Measurements from ENCODE around the gene FEM1A. TPM values are rescaled to one million over a fixed set of nuclear protein-coding genes. Genes with fewer than 3 reads are reported as not detected.
"Not testable (repeated sequence)": the region's sequence is repeated elsewhere in the genome, so short reads cannot be mapped to it uniquely, and the experiment has no call there.

Gene FEM1A
- total RNA-seq, 1 donor from 2014 or later, result 17.9 TPM

- Mint-ChIP-seq H3K27ac (peak overlapping the region; percentile 94), H3K4me3 (peak overlapping the region; percentile 32), H3K36me3 (ENCODE audit: low read depth) (peaks cover 20% of the 10 kb centered on the region), H3K4me1 (peaks cover 40% of the 10 kb centered on the region), H3K9me3 (no peaks in the 10 kb centered on the region), H3K27me3 (no peaks in the 10 kb centered on the region)
- no peak for DNase-seq
- ChIA-PET POLR2A (interaction anchor here (0.7 kb wide), 1 partner anchor 23 kb away, joined by 8 read pairs; no protein-coding TSS in a partner anchor), CTCF (no interaction called here)
- ATAC-seq (ENCODE audit: low read depth), result no peak
- intact Hi-C loops (cut with micrococcal nuclease), result no loop called here
- TF ChIP-seq, protein P1, sequence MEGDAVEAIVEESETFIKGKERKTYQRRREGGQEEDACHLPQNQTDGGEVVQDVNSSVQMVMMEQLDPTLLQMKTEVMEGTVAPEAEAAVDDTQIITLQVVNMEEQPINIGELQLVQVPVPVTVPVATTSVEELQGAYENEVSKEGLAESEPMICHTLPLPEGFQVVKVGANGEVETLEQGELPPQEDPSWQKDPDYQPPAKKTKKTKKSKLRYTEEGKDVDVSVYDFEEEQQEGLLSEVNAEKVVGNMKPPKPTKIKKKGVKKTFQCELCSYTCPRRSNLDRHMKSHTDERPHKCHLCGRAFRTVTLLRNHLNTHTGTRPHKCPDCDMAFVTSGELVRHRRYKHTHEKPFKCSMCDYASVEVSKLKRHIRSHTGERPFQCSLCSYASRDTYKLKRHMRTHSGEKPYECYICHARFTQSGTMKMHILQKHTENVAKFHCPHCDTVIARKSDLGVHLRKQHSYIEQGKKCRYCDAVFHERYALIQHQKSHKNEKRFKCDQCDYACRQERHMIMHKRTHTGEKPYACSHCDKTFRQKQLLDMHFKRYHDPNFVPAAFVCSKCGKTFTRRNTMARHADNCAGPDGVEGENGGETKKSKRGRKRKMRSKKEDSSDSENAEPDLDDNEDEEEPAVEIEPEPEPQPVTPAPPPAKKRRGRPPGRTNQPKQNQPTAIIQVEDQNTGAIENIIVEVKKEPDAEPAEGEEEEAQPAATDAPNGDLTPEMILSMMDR (IDR thresholded peaks at IDR 0.05), result no peak
Observed at GRCh38 chr19:4832776-4833175, 41.2 kb downstream of the FEM1A start.

GRCh38 chr19:4839192-4839591 lies 47.7 kb downstream of the FEM1A start:
- H3K36me3 Mint-ChIP-seq (ENCODE audit: low read depth), result peaks cover 45% of the 10 kb centered on the region
- H3K4me3 Mint-ChIP-seq, result no peak overlapping the region
- H3K27me3 Mint-ChIP-seq, result no peaks in the 10 kb centered on the region
- DNase-seq, result no peak
- ChIA-PET CTCF (interaction anchor here (2.5 kb wide), 1 partner anchor 11 kb away, joined by 6 read pairs; no protein-coding TSS in a partner anchor), POLR2A (interaction anchor here (0.6 to 0.7 kb wide), 2 partner anchors 12 to 1210 kb away, joined by 3 read pairs; no protein-coding TSS in a partner anchor)
- no peaks in the 10 kb centered on the region for H3K9me3 Mint-ChIP-seq
- no peak overlapping the region for H3K27ac Mint-ChIP-seq
- peaks cover 17% of the 10 kb centered on the region for H3K4me1 Mint-ChIP-seq
- intact Hi-C loops (cut with micrococcal nuclease), result no loop called here
- TF ChIP-seq, protein P1 (IDR thresholded peaks at IDR 0.05), result no peak
- ATAC-seq (ENCODE audit: low read depth), result no peak

GRCh38 chr19:4843647-4843965 lies 52.1 kb downstream of the FEM1A start:
- ATAC-seq (ENCODE audit: low read depth), result no peak
- Mint-ChIP-seq H3K4me1 (peaks cover 18% of the 10 kb centered on the region), H3K9me3 (no peaks in the 10 kb centered on the region)

DNA sequence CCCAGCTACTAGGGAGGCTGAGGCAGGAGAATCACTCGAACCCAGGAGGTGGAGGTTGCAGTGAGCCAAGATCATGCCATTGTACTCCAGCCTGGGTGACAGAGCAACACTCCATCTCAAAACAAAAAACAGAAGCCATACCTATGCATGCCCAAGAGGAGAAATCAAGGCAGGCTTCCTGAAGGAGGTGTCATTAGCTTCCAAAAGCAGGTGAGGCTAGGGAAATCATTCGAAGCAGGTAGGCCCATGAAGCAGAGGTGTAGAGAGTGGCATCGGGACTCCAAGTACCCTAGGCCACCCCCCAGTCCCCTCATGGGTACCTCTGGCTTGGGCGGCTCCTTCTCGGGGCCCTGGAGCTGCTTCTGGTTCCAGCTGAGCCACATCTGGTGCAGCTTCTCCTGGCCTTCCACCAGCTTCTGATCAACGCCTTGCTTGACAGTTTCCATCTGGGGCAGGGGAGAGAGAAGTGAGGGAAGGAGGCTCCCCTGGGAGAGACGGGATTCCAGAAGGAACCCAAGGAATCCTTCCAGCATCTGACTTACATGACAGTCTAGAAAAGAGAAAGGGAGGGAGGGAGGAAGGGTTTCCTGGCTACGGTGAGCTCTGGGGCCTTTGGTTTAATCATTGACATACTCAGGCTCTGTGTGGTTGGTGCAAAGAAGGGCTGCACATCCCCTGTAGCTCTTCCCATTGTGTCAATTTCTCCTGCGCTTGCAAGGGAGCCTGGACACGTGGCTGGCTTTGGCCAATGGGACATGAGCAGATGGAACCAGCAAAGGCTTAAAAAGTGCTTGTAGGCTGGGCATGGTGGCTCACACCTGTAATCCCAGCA lies 53.0 kb downstream of the FEM1A start:
- POLR2A ChIA-PET, result interaction anchor here (0.8 kb wide), 1 partner anchor 28 kb away, joined by 3 read pairs; no protein-coding TSS in a partner anchor
- CTCF ChIA-PET, result interaction anchor here (1.5 to 1.7 kb wide), 2 partner anchors 9 to 35 kb away, joined by 5 to 6 read pairs; no protein-coding TSS in a partner anchor

More at GRCh38 chr19:4843647-4843965, 52.1 kb downstream of the FEM1A start:
- TF ChIP-seq, protein P1 (IDR thresholded peaks at IDR 0.05), result no peak
- intact Hi-C loops (cut with micrococcal nuclease), result no loop called here
- ChIA-PET POLR2A (interaction anchor here (0.6 kb wide), 1 partner anchor 62 kb away, joined by 3 read pairs; no protein-coding TSS in a partner anchor), CTCF (no interaction called here)
- Mint-ChIP-seq H3K27me3 (no peaks in the 10 kb centered on the region), H3K36me3 (ENCODE audit: low read depth) (peaks cover 57% of the 10 kb centered on the region), H3K4me3 (no peak overlapping the region), H3K27ac (no peak overlapping the region)
- no peak for DNase-seq

DNA sequence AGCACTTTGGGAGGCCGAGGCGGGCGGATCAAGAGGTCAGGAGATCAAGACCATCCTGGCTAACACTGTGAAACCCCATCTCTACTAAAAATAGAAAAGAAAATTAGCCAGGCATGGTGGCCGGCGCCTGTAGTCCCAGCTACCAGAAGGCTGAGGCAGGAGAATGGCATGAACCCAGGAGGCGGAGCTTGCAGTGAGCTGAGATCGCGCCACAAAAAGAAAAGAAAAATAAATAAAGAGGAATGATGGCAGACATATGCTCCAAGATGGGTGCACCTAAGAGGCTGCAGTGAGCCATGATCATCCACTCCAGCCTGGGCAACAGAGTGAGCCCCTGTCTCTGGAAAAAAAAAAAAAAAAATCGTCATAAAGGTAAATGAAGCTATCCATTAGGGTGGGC lies 54.4 kb downstream of the FEM1A start:
- ATAC-seq (ENCODE audit: low read depth); H3K27ac Mint-ChIP-seq; intact Hi-C loops (cut with micrococcal nuclease); H3K4me3 Mint-ChIP-seq; DNase-seq; H3K9me3 Mint-ChIP-seq; H3K27me3 Mint-ChIP-seq: not testable (repeated sequence)
- H3K4me1 Mint-ChIP-seq, result peaks cover 17% of the 10 kb centered on the region
- ChIA-PET CTCF (interaction anchor here (1.5 kb wide), 1 partner anchor 37 kb away, joined by 6 read pairs; no protein-coding TSS in a partner anchor), POLR2A (interaction anchor here (0.7 kb wide), 1 partner anchor 16 kb away, joined by 4 read pairs; no protein-coding TSS in a partner anchor)
- H3K36me3 Mint-ChIP-seq (ENCODE audit: low read depth), result peaks cover 42% of the 10 kb centered on the region

More for the DNA sequence above, 53.0 kb downstream of the FEM1A start:
- no peak overlapping the region for H3K27ac Mint-ChIP-seq
- ATAC-seq (ENCODE audit: low read depth) (no peak), DNase-seq (no peak)
- intact Hi-C loops (cut with micrococcal nuclease), result no loop called here
- H3K27me3 Mint-ChIP-seq, result no peaks in the 10 kb centered on the region
- H3K36me3 Mint-ChIP-seq (ENCODE audit: low read depth), result peaks cover 49% of the 10 kb centered on the region
- H3K4me1 Mint-ChIP-seq, result peaks cover 23% of the 10 kb centered on the region
- TF ChIP-seq, protein P1 (IDR thresholded peaks at IDR 0.05), result no peak
- H3K4me3 Mint-ChIP-seq, result no peak overlapping the region
- H3K9me3 Mint-ChIP-seq, result no peaks in the 10 kb centered on the region

All from activated B cell treated with CpG ODN at 0.5 μM for 24 hours (primary cell).